SK-N-SH treated with all-trans-retinoic acid at 6 μM for 48 hours (cell line): ENCODE data around the gene LUC7L2.

Source experiments
- CSRNP3 ChIP-seq: fragments of 250-450 bp; sonication (Bioruptor Pico); IDR thresholded peaks from 2 replicates; pipeline ENCODE4 v1.5.1; 2021; ENCODE audit warnings: mild to moderate bottlenecking, moderate library complexity
- ZC3H10 ChIP-seq: fragments of 250-450 bp; sonication (Bioruptor Pico); IDR thresholded peaks from 2 replicates; pipeline ENCODE4 v1.5.1; 2021; ENCODE audit warnings: mild to moderate bottlenecking, moderate library complexity
- ZFP30 ChIP-seq: fragments of 450-650 bp; formaldehyde crosslinking; IDR thresholded peaks from 2 replicates; pipeline ENCODE4 v1.5.0; 2022; ENCODE audit warnings: mild to moderate bottlenecking, moderate library complexity

GRCh38 chr7:139421123-139421522, 61.4 kb downstream of the LUC7L2 start:
- no peak for TF ChIP-seq CSRNP3 (CRISPR knock-in tag)
- no peak for TF ChIP-seq ZC3H10 (CRISPR knock-in tag)
- no peak for TF ChIP-seq ZFP30 (CRISPR knock-in tag)
